NOMO-1 treated with dmso at 0.1 percent for 144 hours (cell line): ENCODE results near the gene PRR5.
A peak's percentile ranks its signal among the peaks of the same experiment; 100 is the strongest.
"Not testable (repeated sequence)": the region's sequence is repeated elsewhere in the genome, so short reads cannot be mapped to it uniquely, and the experiment has no call there.

Experiments
- DNase-seq: peaks from one replicate; lab custom pipeline; 2025; ENCODE audit not compliant: unreplicated experiment; lab: John Stamatoyannopoulos, UW

The PRR5 gene

GRCh38 chr22:44732661-44733060 lies 30.7 kb downstream of the PRR5 start:
- DNase-seq = no peak

- DNase-seq = no peak
Measured at GRCh38 chr22:44733426-44734106, 31.6 kb downstream of the PRR5 start.

GRCh38 chr22:44734278-44734677 lies 32.3 kb downstream of the PRR5 start:
- no peak for DNase-seq

- no peak for DNase-seq
Measured at GRCh38 chr22:44734801-44735517, 33.0 kb downstream of the PRR5 start.

- DNase-seq = peak; percentile 25
Measured at GRCh38 chr22:44735518-44736428, 33.8 kb downstream of the PRR5 start.

GRCh38 chr22:44736581-44737405 lies 34.8 kb downstream of the PRR5 start:
- no peak for DNase-seq

GRCh38 chr22:44737406-44738346 lies 35.7 kb downstream of the PRR5 start:
- no peak for DNase-seq

- no peak for DNase-seq
Measured at GRCh38 chr22:44738347-44738715, 36.3 kb downstream of the PRR5 start.

- DNase-seq = no peak
Measured at GRCh38 chr22:44739024-44739423, 37.0 kb downstream of the PRR5 start.

GRCh38 chr22:44739666-44740065 lies 37.7 kb downstream of the PRR5 start:
- not testable (repeated sequence) for DNase-seq

- DNase-seq = no peak
Measured at GRCh38 chr22:44740307-44740706, 38.3 kb downstream of the PRR5 start.

GRCh38 chr22:44741929-44742328 lies 39.9 kb downstream of the PRR5 start:
- no peak for DNase-seq

GRCh38 chr22:44743247-44743646 lies 41.2 kb downstream of the PRR5 start:
- no peak for DNase-seq

- no peak for DNase-seq
Measured at GRCh38 chr22:44743804-44744211, 41.8 kb downstream of the PRR5 start.

GRCh38 chr22:44745853-44746789 lies 44.1 kb downstream of the PRR5 start:
- DNase-seq = no peak

- not testable (repeated sequence) for DNase-seq
Measured at GRCh38 chr22:44747784-44748127, 45.8 kb downstream of the PRR5 start.

- DNase-seq = no peak
Measured at GRCh38 chr22:44748524-44748923, 46.5 kb downstream of the PRR5 start.

- DNase-seq = no peak
Measured at GRCh38 chr22:44750481-44750880, 48.5 kb downstream of the PRR5 start.
